ENCODE data around the gene CHST11.
A peak's percentile ranks its signal among the peaks of the same experiment; 100 is the strongest.

CHST11 gene

GRCh38 chr12:104748790-104749189, 292.0 kb downstream of the CHST11 start:
- peaks cover 44% of the 10 kb centered on the region for H3K4me1 ChIP-seq (ENCODE audit: control insufficient read depth, insufficient read depth, low read length)
- H3K9ac ChIP-seq (ENCODE audit: low read depth, low read length): no peak overlapping the region
- no peak overlapping the region for H3K4me3 ChIP-seq (ENCODE audit: low read depth, low read length)
- H3K27ac ChIP-seq (ENCODE audit: low read depth, low read length): no peak overlapping the region
- no peaks in the 10 kb centered on the region for H3K9me3 ChIP-seq (ENCODE audit: control insufficient read depth, insufficient read depth, low read length)
- no peaks in the 10 kb centered on the region for H3K36me3 ChIP-seq (ENCODE audit: control insufficient read depth, insufficient read depth, low read length)
- no peaks in the 10 kb centered on the region for H3K27me3 ChIP-seq (ENCODE audit: control insufficient read depth, insufficient read depth, low read length)

GRCh38 chr12:104749545-104749944, 292.8 kb downstream of the CHST11 start:
- Histone ChIP-seq H3K9ac (ENCODE audit: low read depth, low read length) (no peak overlapping the region), H3K27me3 (ENCODE audit: control insufficient read depth, insufficient read depth, low read length) (no peaks in the 10 kb centered on the region), H3K27ac (ENCODE audit: low read depth, low read length) (no peak overlapping the region), H3K36me3 (ENCODE audit: control insufficient read depth, insufficient read depth, low read length) (no peaks in the 10 kb centered on the region), H3K4me3 (ENCODE audit: low read depth, low read length) (no peak overlapping the region), H3K4me1 (ENCODE audit: control insufficient read depth, insufficient read depth, low read length) (peaks cover 44% of the 10 kb centered on the region), H3K9me3 (ENCODE audit: control insufficient read depth, insufficient read depth, low read length) (no peaks in the 10 kb centered on the region)

- Histone ChIP-seq H3K36me3 (ENCODE audit: control insufficient read depth, insufficient read depth, low read length) (no peaks in the 10 kb centered on the region), H3K27me3 (ENCODE audit: control insufficient read depth, insufficient read depth, low read length) (no peaks in the 10 kb centered on the region), H3K9ac (ENCODE audit: low read depth, low read length) (no peak overlapping the region), H3K27ac (ENCODE audit: low read depth, low read length) (no peak overlapping the region), H3K4me1 (ENCODE audit: control insufficient read depth, insufficient read depth, low read length) (peaks cover 44% of the 10 kb centered on the region), H3K4me3 (ENCODE audit: low read depth, low read length) (no peak overlapping the region), H3K9me3 (ENCODE audit: control insufficient read depth, insufficient read depth, low read length) (no peaks in the 10 kb centered on the region)
These were observed 293.3 kb downstream of the CHST11 start for GRCh38 chr12:104750061-104750460.

- no peaks in the 10 kb centered on the region for H3K27me3 ChIP-seq (ENCODE audit: control insufficient read depth, insufficient read depth, low read length)
- no peak overlapping the region for H3K9ac ChIP-seq (ENCODE audit: low read depth, low read length)
- peak overlapping the region; percentile 43 for H3K27ac ChIP-seq (ENCODE audit: low read depth, low read length)
- no peak overlapping the region for H3K4me3 ChIP-seq (ENCODE audit: low read depth, low read length)
- H3K4me1 ChIP-seq (ENCODE audit: control insufficient read depth, insufficient read depth, low read length): peaks cover 44% of the 10 kb centered on the region
- H3K9me3 ChIP-seq (ENCODE audit: control insufficient read depth, insufficient read depth, low read length): no peaks in the 10 kb centered on the region
- no peaks in the 10 kb centered on the region for H3K36me3 ChIP-seq (ENCODE audit: control insufficient read depth, insufficient read depth, low read length)
These were observed 294.4 kb downstream of the CHST11 start for GRCh38 chr12:104751120-104751519.

- Histone ChIP-seq H3K27ac (ENCODE audit: low read depth, low read length) (peak overlapping the region; percentile 14), H3K4me3 (ENCODE audit: low read depth, low read length) (no peak overlapping the region), H3K9me3 (ENCODE audit: control insufficient read depth, insufficient read depth, low read length) (no peaks in the 10 kb centered on the region), H3K36me3 (ENCODE audit: control insufficient read depth, insufficient read depth, low read length) (no peaks in the 10 kb centered on the region), H3K4me1 (ENCODE audit: control insufficient read depth, insufficient read depth, low read length) (peaks cover 44% of the 10 kb centered on the region), H3K9ac (ENCODE audit: low read depth, low read length) (no peak overlapping the region), H3K27me3 (ENCODE audit: control insufficient read depth, insufficient read depth, low read length) (no peaks in the 10 kb centered on the region)
These were observed 294.8 kb downstream of the CHST11 start for GRCh38 chr12:104751594-104751993.

DNA sequence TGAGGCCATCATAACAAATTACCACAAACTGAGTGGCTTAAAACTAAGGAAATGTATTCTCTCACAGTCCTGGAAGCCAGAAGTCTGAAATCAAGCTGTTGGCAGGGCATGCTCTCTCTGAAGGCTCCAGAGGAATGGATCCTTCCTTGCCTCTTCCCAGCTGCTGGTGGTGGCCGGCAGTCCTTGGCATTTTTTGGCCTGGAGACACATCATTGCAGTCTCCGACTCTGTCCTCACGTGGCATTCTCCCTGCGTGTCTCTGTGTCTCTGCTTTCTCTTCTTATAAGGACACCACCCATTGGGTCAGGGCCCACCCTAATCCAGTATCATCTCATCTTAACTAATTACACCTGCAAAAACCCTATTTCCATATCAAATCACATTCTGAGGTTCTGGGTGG, 295.3 kb downstream of the CHST11 start:
- no peak overlapping the region for H3K9ac ChIP-seq (ENCODE audit: low read depth, low read length)
- no peaks in the 10 kb centered on the region for H3K36me3 ChIP-seq (ENCODE audit: control insufficient read depth, insufficient read depth, low read length)
- H3K27me3 ChIP-seq (ENCODE audit: control insufficient read depth, insufficient read depth, low read length): no peaks in the 10 kb centered on the region
- no peaks in the 10 kb centered on the region for H3K9me3 ChIP-seq (ENCODE audit: control insufficient read depth, insufficient read depth, low read length)
- H3K4me1 ChIP-seq (ENCODE audit: control insufficient read depth, insufficient read depth, low read length): peaks cover 44% of the 10 kb centered on the region
- no peak overlapping the region for H3K27ac ChIP-seq (ENCODE audit: low read depth, low read length)
- no peak overlapping the region for H3K4me3 ChIP-seq (ENCODE audit: low read depth, low read length)

DNA sequence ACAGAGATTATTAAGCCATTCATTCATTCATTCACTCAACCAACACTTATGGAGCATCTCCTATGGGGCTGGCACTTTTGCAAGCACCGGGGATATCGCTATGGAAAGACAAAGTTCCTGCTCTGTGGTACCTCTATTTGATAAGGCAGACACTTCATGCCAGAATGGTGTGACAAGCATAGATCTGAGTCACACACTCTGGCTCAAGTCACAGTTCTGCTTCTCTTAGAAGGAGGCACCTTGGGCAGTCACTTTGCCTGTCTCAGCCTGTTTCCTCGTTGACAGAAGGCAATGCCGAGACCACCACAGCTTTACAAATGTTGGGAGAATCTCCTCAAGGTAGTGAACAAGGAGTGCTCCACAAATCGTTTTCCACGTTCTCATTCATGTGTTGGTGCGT, 296.1 kb downstream of the CHST11 start:
- Histone ChIP-seq H3K4me1 (ENCODE audit: control insufficient read depth, insufficient read depth, low read length) (peaks cover 36% of the 10 kb centered on the region), H3K36me3 (ENCODE audit: control insufficient read depth, insufficient read depth, low read length) (peaks cover 4% of the 10 kb centered on the region; the same call in 1 of the 2 replicates), H3K27ac (ENCODE audit: low read depth, low read length) (no peak overlapping the region), H3K9me3 (ENCODE audit: control insufficient read depth, insufficient read depth, low read length) (no peaks in the 10 kb centered on the region), H3K27me3 (ENCODE audit: control insufficient read depth, insufficient read depth, low read length) (no peaks in the 10 kb centered on the region), H3K4me3 (ENCODE audit: low read depth, low read length) (no peak overlapping the region), H3K9ac (ENCODE audit: low read depth, low read length) (no peak overlapping the region)

GRCh38 chr12:104756901-104757300, 300.2 kb downstream of the CHST11 start:
- no peaks in the 10 kb centered on the region for H3K27me3 ChIP-seq (ENCODE audit: control insufficient read depth, insufficient read depth, low read length)
- no peaks in the 10 kb centered on the region for H3K9me3 ChIP-seq (ENCODE audit: control insufficient read depth, insufficient read depth, low read length)
- H3K27ac ChIP-seq (ENCODE audit: low read depth, low read length): no peak overlapping the region
- peaks cover 4% of the 10 kb centered on the region; the same call in 1 of the 2 replicates for H3K36me3 ChIP-seq (ENCODE audit: control insufficient read depth, insufficient read depth, low read length)
- no peak overlapping the region for H3K4me3 ChIP-seq (ENCODE audit: low read depth, low read length)
- H3K4me1 ChIP-seq (ENCODE audit: control insufficient read depth, insufficient read depth, low read length): peaks cover 2% of the 10 kb centered on the region; the same call in 1 of the 2 replicates
- H3K9ac ChIP-seq (ENCODE audit: low read depth, low read length): no peak overlapping the region

DNA sequence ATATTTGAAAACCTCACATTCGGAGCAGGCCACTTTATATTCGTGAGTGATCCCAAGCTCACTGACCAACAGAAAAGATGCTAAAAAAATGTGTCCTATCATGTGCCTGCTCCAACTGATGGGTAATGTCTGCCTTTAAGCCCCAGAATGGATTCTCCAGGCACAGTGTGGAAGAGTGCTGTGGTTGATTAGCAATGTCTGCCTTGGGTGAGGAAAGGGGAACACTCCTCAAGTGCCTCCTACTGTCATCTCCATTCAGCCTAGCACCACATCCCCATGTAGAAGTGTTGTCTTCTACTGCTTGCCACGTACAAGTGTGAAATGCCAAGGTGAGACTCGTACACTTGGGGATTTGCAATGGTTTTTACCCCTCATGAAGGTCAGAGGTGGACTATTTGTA, 302.0 kb downstream of the CHST11 start:
- H3K9me3 ChIP-seq (ENCODE audit: control insufficient read depth, insufficient read depth, low read length): no peaks in the 10 kb centered on the region
- no peak overlapping the region for H3K9ac ChIP-seq (ENCODE audit: low read depth, low read length)
- peaks cover 4% of the 10 kb centered on the region; the same call in 1 of the 2 replicates for H3K36me3 ChIP-seq (ENCODE audit: control insufficient read depth, insufficient read depth, low read length)
- no peaks in the 10 kb centered on the region for H3K27me3 ChIP-seq (ENCODE audit: control insufficient read depth, insufficient read depth, low read length)
- H3K4me3 ChIP-seq (ENCODE audit: low read depth, low read length): no peak overlapping the region
- no peak overlapping the region for H3K27ac ChIP-seq (ENCODE audit: low read depth, low read length)
- no peaks in the 10 kb centered on the region for H3K4me1 ChIP-seq (ENCODE audit: control insufficient read depth, insufficient read depth, low read length)

DNA sequence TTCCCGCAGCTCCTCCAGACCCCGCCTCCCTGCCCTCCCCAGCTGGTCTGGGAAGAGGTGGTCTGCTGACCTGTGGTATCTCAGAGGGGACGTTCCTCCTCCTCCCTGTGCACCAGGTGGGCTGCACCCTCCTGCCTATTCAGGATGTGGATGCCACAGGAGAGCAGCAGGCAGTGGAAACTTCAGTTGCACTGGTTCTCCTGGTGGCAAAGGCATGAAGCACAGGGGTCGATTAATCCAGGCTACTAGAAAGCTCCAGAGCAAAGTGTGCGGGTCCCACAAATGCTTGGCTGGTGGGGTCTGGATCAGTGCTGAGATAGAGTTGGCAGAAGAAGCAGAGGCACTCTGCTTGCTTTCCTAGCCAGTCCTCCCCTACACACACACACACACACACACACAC, 304.3 kb downstream of the CHST11 start:
- H3K9ac ChIP-seq (ENCODE audit: low read depth, low read length): no peak overlapping the region

GRCh38 chr12:104761611-104762010, 304.9 kb downstream of the CHST11 start:
- no peaks in the 10 kb centered on the region for H3K9me3 ChIP-seq (ENCODE audit: control insufficient read depth, insufficient read depth, low read length)
- peaks cover 4% of the 10 kb centered on the region; the same call in 1 of the 2 replicates for H3K36me3 ChIP-seq (ENCODE audit: control insufficient read depth, insufficient read depth, low read length)
- H3K27me3 ChIP-seq (ENCODE audit: control insufficient read depth, insufficient read depth, low read length): no peaks in the 10 kb centered on the region
- no peak overlapping the region for H3K9ac ChIP-seq (ENCODE audit: low read depth, low read length)
- no peak overlapping the region for H3K27ac ChIP-seq (ENCODE audit: low read depth, low read length)
- H3K4me3 ChIP-seq (ENCODE audit: low read depth, low read length): no peak overlapping the region
- no peaks in the 10 kb centered on the region for H3K4me1 ChIP-seq (ENCODE audit: control insufficient read depth, insufficient read depth, low read length)

More for the DNA sequence above, 304.3 kb downstream of the CHST11 start:
- no peaks in the 10 kb centered on the region for H3K9me3 ChIP-seq (ENCODE audit: control insufficient read depth, insufficient read depth, low read length)
- H3K36me3 ChIP-seq (ENCODE audit: control insufficient read depth, insufficient read depth, low read length): peaks cover 4% of the 10 kb centered on the region; the same call in 1 of the 2 replicates
- no peaks in the 10 kb centered on the region for H3K27me3 ChIP-seq (ENCODE audit: control insufficient read depth, insufficient read depth, low read length)
- H3K4me1 ChIP-seq (ENCODE audit: control insufficient read depth, insufficient read depth, low read length): no peaks in the 10 kb centered on the region
- H3K4me3 ChIP-seq (ENCODE audit: low read depth, low read length): no peak overlapping the region
- H3K27ac ChIP-seq (ENCODE audit: low read depth, low read length): no peak overlapping the region

All from HUES48 (cell line).